HCT116 (cell line): ENCODE results near the gene ARMH3. TPM values are rescaled to one million over a fixed set of nuclear protein-coding genes. Genes with fewer than 3 reads are reported as not detected.

Experiments used
- ATAC-seq: fragments of 200-7000 bp; cut with Tn5 transposase; 2 replicates; pipeline ENCODE4 v1.9.1; 2020; ENCODE audit warnings: mild to moderate bottlenecking, moderate library complexity
- BruUV-seq: library from RNA; stranded (reverse); fragments of 400-500 nt; replicated peaks from 2 replicates; lab custom pipeline; 2021; lab: Mats Ljungman, UMichigan
- CTCF ChIA-PET: fragments of 300-600 bp; sonication (Branson Sonifier 250); formaldehyde crosslinking; loops from one replicate; lab custom pipeline; 2021; ENCODE audit warnings: antibody characterized with exemption; lab: Charles Lee
- POLR2A ChIA-PET: fragments of 300-600, 350-600 bp; sonication (Branson Sonifier 250); formaldehyde crosslinking; loops from one replicate; lab custom pipeline; 2021; ENCODE audit warnings: antibody characterized with exemption; lab: Charles Lee
- RAD21 ChIA-PET, 2 experiments: fragments of 300-600 bp; sonication (Branson Sonifier 250); formaldehyde crosslinking; loops; one replicate each; lab custom pipeline; 2023; ENCODE audit warnings: low total read pairs in 2 of 2; ENCODE audit not compliant: uncharacterized antibody in 2 of 2, unreplicated experiment in 2 of 2, low non-redundant PET in 1 of 2; lab: Charles Lee
- DNase-seq: peaks from one replicate; pipeline ENCODE4 v3.0.0-alpha.2; 2010; ENCODE audit warnings: low read depth, low spot score
- H2AFZ ChIP-seq: fragments of 200-600 bp; shearing (Covaris generic), sonication (generic); 2 replicates; pipeline ENCODE4 v1.6.1; 2017; ENCODE audit warnings: low read depth, mixed run types, mixed read lengths, antibody characterized with exemption, low read length; ENCODE audit not compliant: poor library complexity, severe bottlenecking
- H3K27ac ChIP-seq: 2 replicates; pipeline ENCODE4 v1.5.1; 2012; ENCODE audit warnings: low read depth, low read length
- H3K27me3 ChIP-seq: fragments of 200-600 bp; sonication (generic); 2 replicates; pipeline ENCODE4 v1.6.1; 2016; ENCODE audit warnings: mixed run types, low read length, mixed read lengths; ENCODE audit not compliant: insufficient read depth
- H3K36me3 ChIP-seq, 2 experiments: fragments of 200-500 bp in 1 of 2; fragments of 200-600 bp in 1 of 2; sonication (Bioruptor generic) in 1 of 2; sonication (generic) in 1 of 2; 2 replicates each; pipeline versions ENCODE4 v1.5.1 to v1.6.1; 2014 to 2016; ENCODE audit warnings: low read length in 2 of 2, inconsistent platforms in 1 of 2, mixed read lengths in 1 of 2, mixed run types in 1 of 2; ENCODE audit not compliant: insufficient read depth in 2 of 2, control insufficient read depth in 1 of 2
- H3K4me1 ChIP-seq, 2 experiments: fragments of 200-600 bp in 1 of 2; sonication (generic) in 1 of 2; 2 replicates each; pipeline versions ENCODE4 v1.5.1 to v1.6.1; 2012 to 2017; ENCODE audit warnings: low read length in 2 of 2, inconsistent platforms in 1 of 2, mild to moderate bottlenecking in 1 of 2, mixed read lengths in 1 of 2, mixed run types in 1 of 2, moderate library complexity in 1 of 2; ENCODE audit not compliant: insufficient read depth in 2 of 2, control insufficient read depth in 1 of 2
- H3K4me2 ChIP-seq: fragments of 200-600 bp; sonication (generic); 2 replicates; pipeline ENCODE4 v1.6.1; 2017; ENCODE audit warnings: mixed run types, low read length, mixed read lengths
- H3K4me3 ChIP-seq, 2 experiments: fragments of 200-600 bp in 1 of 2; sonication (generic) in 1 of 2; replicated peaks in 1 of 2; 2 replicates each; pipeline ENCODE4 v1.5.1; 2011 to 2016; ENCODE audit warnings: low read length in 2 of 2, control low read depth in 1 of 2, low read depth in 1 of 2, mild to moderate bottlenecking in 1 of 2, mixed read lengths in 1 of 2, mixed run types in 1 of 2
- H3K79me2 ChIP-seq: fragments of 200-600 bp; sonication (generic); 2 replicates; pipeline ENCODE4 v1.6.1; 2017; ENCODE audit warnings: mild to moderate bottlenecking, mixed run types, low read length, moderate library complexity, mixed read lengths; ENCODE audit not compliant: insufficient read depth
- H3K9ac ChIP-seq: fragments of 200-600 bp; sonication (generic); 2 replicates; pipeline ENCODE4 v1.6.1; 2016; ENCODE audit warnings: low read length, mixed read lengths
- H3K9me2 ChIP-seq: fragments of 200-600 bp; sonication (generic), shearing (Covaris generic); 2 replicates; pipeline ENCODE4 v1.6.1; 2017; ENCODE audit warnings: mixed run types, mild to moderate bottlenecking, moderate library complexity; ENCODE audit not compliant: insufficient read depth
- H3K9me3 ChIP-seq, 2 experiments: fragments of 200-500 bp in 1 of 2; fragments of 200-600 bp in 1 of 2; sonication (Bioruptor generic) in 1 of 2; sonication (generic) in 1 of 2; 2 replicates each; pipeline ENCODE4 v1.6.1; 2014 to 2017; ENCODE audit warnings: low read length in 2 of 2, mixed read lengths in 2 of 2, inconsistent platforms in 1 of 2, low read depth in 1 of 2, mild to moderate bottlenecking in 1 of 2, mixed run types in 1 of 2, moderate library complexity in 1 of 2; ENCODE audit not compliant: control insufficient read depth in 1 of 2, insufficient read depth in 1 of 2
- H4K20me1 ChIP-seq: fragments of 200-600 bp; sonication (generic), shearing (Covaris generic); 2 replicates; pipeline ENCODE4 v1.6.1; 2017; ENCODE audit warnings: mixed run types, mild to moderate bottlenecking, moderate library complexity; ENCODE audit not compliant: insufficient read depth
- ATF3 ChIP-seq: IDR thresholded peaks from 2 replicates; pipeline ENCODE4 v1.6.1; 2012
- CEBPB ChIP-seq: IDR thresholded peaks from 2 replicates; pipeline ENCODE4 v1.6.1; 2012; ENCODE audit warnings: low read depth
- CTCF ChIP-seq, 3 experiments: fragments of 200-600 bp in 1 of 3; sonication (generic) in 1 of 3; IDR thresholded peaks in 2 of 3; conservative IDR thresholded peaks in 1 of 3; 2 replicates each; pipeline ENCODE4 v1.5.1; 2012 to 2017; ENCODE audit warnings: low read depth in 2 of 3, low read length in 2 of 3, antibody characterized with exemption in 1 of 3, borderline replicate concordance in 1 of 3, control low read depth in 1 of 3, mild to moderate bottlenecking in 1 of 3, mixed read lengths in 1 of 3, mixed run types in 1 of 3, moderate library complexity in 1 of 3; ENCODE audit not compliant: insufficient read depth in 1 of 3
- EGR1 ChIP-seq: IDR thresholded peaks from 2 replicates; pipeline ENCODE4 v1.6.1; 2012; ENCODE audit warnings: low read depth
- ELF1 ChIP-seq: IDR thresholded peaks from 2 replicates; pipeline ENCODE4 v1.6.1; 2012; ENCODE audit warnings: low read depth, borderline replicate concordance
- EZH2 ChIP-seq: fragments of 200-600 bp; sonication (generic); IDR thresholded peaks from 2 replicates; pipeline ENCODE4 v1.6.1; 2017; ENCODE audit warnings: antibody characterized with exemption, mixed run types
- EZH2phosphoT487 ChIP-seq: fragments of 200-600 bp; IDR thresholded peaks from 2 replicates; pipeline ENCODE4 v1.6.1; 2018; ENCODE audit warnings: antibody characterized with exemption, borderline replicate concordance
- FOSL1 ChIP-seq: IDR thresholded peaks from 2 replicates; pipeline ENCODE4 v1.6.1; 2012; ENCODE audit warnings: low read depth
- JUND ChIP-seq: IDR thresholded peaks from 2 replicates; pipeline ENCODE4 v1.6.1; 2012
- MAX ChIP-seq: IDR thresholded peaks from 2 replicates; pipeline ENCODE4 v1.6.1; 2012
- POLR2A ChIP-seq: IDR thresholded peaks from 2 replicates; pipeline ENCODE4 v1.7.0; 2011; ENCODE audit warnings: borderline replicate concordance; ENCODE audit not compliant: insufficient read depth, insufficient read length; ENCODE audit errors: extremely low read depth
- POLR2AphosphoS5 ChIP-seq: IDR thresholded peaks from 2 replicates; pipeline ENCODE4 v1.6.1; 2011; ENCODE audit warnings: mild to moderate bottlenecking, low read depth, low read length, moderate library complexity
- RAD21 ChIP-seq: IDR thresholded peaks from 2 replicates; pipeline ENCODE4 v1.6.1; 2012; ENCODE audit warnings: low read depth, mild to moderate bottlenecking
- REST ChIP-seq: IDR thresholded peaks from 2 replicates; pipeline ENCODE4 v1.6.1; 2012; ENCODE audit warnings: low read depth
- SIN3A ChIP-seq: IDR thresholded peaks from 2 replicates; pipeline ENCODE4 v1.6.1; 2012; ENCODE audit warnings: low read depth
- SP1 ChIP-seq: IDR thresholded peaks from 2 replicates; pipeline ENCODE4 v1.6.1; 2012; ENCODE audit warnings: low read depth
- YY1 ChIP-seq: IDR thresholded peaks from 2 replicates; pipeline ENCODE4 v1.6.1; 2011; ENCODE audit warnings: low read length, low read depth, moderate library complexity, mild to moderate bottlenecking; ENCODE audit not compliant: insufficient replicate concordance; ENCODE audit errors: extremely low read depth
- ZFX ChIP-seq: fragments of 450-650 bp; IDR thresholded peaks from 2 replicates; pipeline ENCODE4 v1.6.1; 2017
- ZNF274 ChIP-seq: fragments of 200-500 bp; sonication (Bioruptor generic); IDR thresholded peaks from 2 replicates; pipeline ENCODE4 v1.6.1; 2014; ENCODE audit warnings: mild to moderate bottlenecking, low read depth, low read length, inconsistent platforms
- intact Hi-C: fragments of 100-400 bp; cut with micrococcal nuclease; formaldehyde crosslinking; loops from 2 replicates; pipeline ENCODE4 v1.10.0; 2022
- total RNA-seq: library from RNA; stranded (reverse); gene quantifications from one replicate; pipeline ENCODE4 v1.2.1, GENCODE V29; 2021; ENCODE audit not compliant: unreplicated experiment

Gene ARMH3
- total RNA-seq, 1 experiment from 2014 or later, result 30.4 TPM

GRCh38 chr10:101967119-101967518, 88.9 kb downstream of the ARMH3 start:
- ChIA-PET RAD21 (no interaction called here), CTCF (no interaction called here), POLR2A (no interaction called here)
- Histone ChIP-seq H2AFZ (no peak overlapping the region), H3K4me3 (no peak overlapping the region), H3K4me2 (no peak overlapping the region), H3K9me2 (no peaks in the 10 kb centered on the region), H3K4me1 (no peaks in the 10 kb centered on the region), H3K9me3 (no peaks in the 10 kb centered on the region), H3K27ac (no peak overlapping the region), H3K36me3 (0 out of 4 replicates have a peak, but pooled peaks cover 0 to 8% of the 10 kb centered on the region in 2 experiments), H3K27me3 (no peaks in the 10 kb centered on the region), H4K20me1 (peaks cover 5% of the 10 kb centered on the region; the same call in 1 of the 2 replicates), H3K9ac (no peak overlapping the region), H3K79me2 (no peaks in the 10 kb centered on the region)
- no peak for DNase-seq
- BruUV-seq, result no TSS peak
- intact Hi-C loops, result no loop called here
- no peak for ATAC-seq
- TF ChIP-seq CEBPB (no peak), SIN3A (no peak), CTCF (IDR thresholded peaks at IDR 0.05 in 2 of 3, conservative IDR thresholded peaks at IDR 0.05 in 1 of 3; ENCODE audit: borderline replicate concordance in 1 of 3, insufficient read depth in 1 of 3, low read depth in 2 of 3, low read length in 2 of 3) (no peak), ZNF274 (no peak), EGR1 (no peak), POLR2A (no peak), POLR2AphosphoS5 (no peak), RAD21 (no peak), MAX (no peak), ZFX (no peak), YY1 (no peak), ELF1 (no peak), FOSL1 (no peak), EZH2 (no peak), ATF3 (no peak), JUND (no peak), EZH2phosphoT487 (no peak), SP1 (no peak), REST (no peak)
